Gastrocnemius medialis (tissue), 4 donors: ENCODE data around the gene TMPRSS4. TPM values are rescaled to one million over a fixed set of nuclear protein-coding genes. Genes with fewer than 3 reads are reported as not detected.

ENCODE experiments used
- ATAC-seq, 2 donors: fragments of 150-250 bp; one replicate each; pipeline ENCODE4 v1.9.1; 2016
- DNase-seq, 2 donors: peaks; one replicate each; pipeline ENCODE4 v3.0.0-alpha.2; 2019
- H3K27ac ChIP-seq, 4 donors: fragments of 200-600 bp; sonication (generic); 1 replicate in 1 of 4; 2 replicates in 3 of 4; pipeline ENCODE4 v1.5.1; 2016 to 2018; ENCODE audit warnings: mild to moderate bottlenecking in 2 of 4, moderate library complexity in 1 of 4
- H3K27me3 ChIP-seq, 3 donors: fragments of 200-600 bp; sonication (generic) in 2 of 3; 1 replicate in 1 of 3; 2 replicates in 2 of 3; pipeline versions ENCODE4 v1.5.1 to v1.6.0; 2016 to 2019; ENCODE audit warnings: mild to moderate bottlenecking in 1 of 3, moderate library complexity in 1 of 3
- H3K36me3 ChIP-seq, 2 donors: fragments of 200-600 bp; sonication (generic) in 1 of 2; one replicate each; pipeline ENCODE4 v1.5.1; 2017 to 2018
- H3K4me1 ChIP-seq, 2 donors: fragments of 200-600 bp; sonication (generic) in 1 of 2; one replicate each; pipeline ENCODE4 v1.5.1; 2016 to 2017; ENCODE audit warnings: mild to moderate bottlenecking in 2 of 2
- H3K4me3 ChIP-seq, 4 donors: fragments of 200-600 bp; sonication (generic) in 3 of 4; 1 replicate in 1 of 4; 2 replicates in 3 of 4; pipeline ENCODE4 v1.5.1; 2016 to 2019; ENCODE audit warnings: mild to moderate bottlenecking in 2 of 4
- H3K9me3 ChIP-seq, 3 donors: fragments of 200-600 bp; sonication (generic) in 2 of 3; 1 replicate in 1 of 3; 2 replicates in 2 of 3; pipeline ENCODE4 v1.5.1; 2016 to 2019
- CTCF ChIP-seq, 5 experiments: fragments of 450-650 bp in 3 of 5; fragments of 200-600 bp in 2 of 5; sonication (generic) in 2 of 5; IDR thresholded peaks in 4 of 5; conservative IDR thresholded peaks in 1 of 5; 1 replicate in 4 of 5; 2 replicates in 1 of 5; pipeline ENCODE4 v1.5.1; 2016 to 2019; ENCODE audit warnings: antibody characterized with exemption in 5 of 5, mild to moderate bottlenecking in 3 of 5, moderate library complexity in 3 of 5
- POLR2A ChIP-seq, 2 donors: fragments of 450-650 bp; IDR thresholded peaks; one replicate each; pipeline ENCODE4 v1.6.1; 2017; ENCODE audit warnings: antibody characterized with exemption in 2 of 2, mild to moderate bottlenecking in 2 of 2, moderate library complexity in 2 of 2
- in situ Hi-C, 4 donors: fragments of 200-750 bp; cut with MboI; loops; one replicate each; pipeline versions ENCODE4 v1.15.0 to v1.8.0; 2017; ENCODE audit warnings: low sequenced_read_pairs in 4 of 4
- intact Hi-C: fragments of 100-400 bp; cut with DNase I; formaldehyde crosslinking; loops from one replicate; pipeline ENCODE4 v1.15.1; 2023; ENCODE audit warnings: low total_unique reads
- total RNA-seq, 4 donors: library from RNA; depleted of rRNA; stranded (reverse); fragments of >200 nt; gene quantifications; one replicate each; pipeline versions ENCODE4 v1.1.0 to v1.2.3, GENCODE V29; 2016

The TMPRSS4 gene
- 1 to 10 TPM in 1 of 4 donors, not detected in 3; 1.1 TPM for total RNA-seq

- H3K36me3 ChIP-seq = no peaks in the 10 kb centered on the region
- ATAC-seq (no peak), DNase-seq (no peak)
- no peaks in the 10 kb centered on the region for H3K4me1 ChIP-seq
- H3K27ac ChIP-seq = no peak within 1 kb of the TSS
- H3K27me3 ChIP-seq = no peaks in the 10 kb centered on the region
- TF ChIP-seq POLR2A (IDR thresholded peaks at IDR 0.05) (no peak), CTCF (IDR thresholded peaks at IDR 0.05 in 4 of 5, conservative IDR thresholded peaks at IDR 0.05 in 1 of 5) (no peak)
- in situ Hi-C loops (no loop called here), intact Hi-C loops (no loop called here)
- H3K9me3 ChIP-seq = no peaks in the 10 kb centered on the region
- no peak within 1 kb of the TSS for H3K4me3 ChIP-seq
Observed at GRCh38 chr11:118076754-118077281, at the start of gene TMPRSS4. TMPRSS4 (plus strand) TSS chr11:118077078; CDS start chr11:118077303, 225 bp downstream.

GRCh38 chr11:118027694-118028093, 49.2 kb upstream of the TMPRSS4 start:
- Histone ChIP-seq H3K9me3 (peaks cover 0 to 6% (median 0%) of the 10 kb centered on the region in 3 donors), H3K4me1 (no peaks in the 10 kb centered on the region), H3K27ac (no peak overlapping the region), H3K27me3 (peaks cover 0 to 4% (median 2%) of the 10 kb centered on the region in 3 donors), H3K36me3 (no peaks in the 10 kb centered on the region), H3K4me3 (no peak overlapping the region)
- TF ChIP-seq POLR2A (IDR thresholded peaks at IDR 0.05) (no peak), CTCF (IDR thresholded peaks at IDR 0.05 in 4 of 5, conservative IDR thresholded peaks at IDR 0.05 in 1 of 5) (no peak)
- no peak for DNase-seq
- in situ Hi-C loops = no loop called here
- no peak for ATAC-seq
- intact Hi-C loops = no loop called here

- H3K4me3 ChIP-seq = no peak overlapping the region
- TF ChIP-seq POLR2A (IDR thresholded peaks at IDR 0.05) = no peak
- no peak for TF ChIP-seq CTCF (IDR thresholded peaks at IDR 0.05 in 4 of 5, conservative IDR thresholded peaks at IDR 0.05 in 1 of 5)
- ATAC-seq = no peak
- peaks cover 0 to 6% (median 0%) of the 10 kb centered on the region in 3 donors for H3K9me3 ChIP-seq
- no peaks in the 10 kb centered on the region for H3K36me3 ChIP-seq
- no peaks in the 10 kb centered on the region for H3K4me1 ChIP-seq
- intact Hi-C loops = no loop called here
- H3K27me3 ChIP-seq = peaks cover 0 to 4% (median 2%) of the 10 kb centered on the region in 3 donors
- in situ Hi-C loops = no loop called here
- no peak overlapping the region for H3K27ac ChIP-seq
- no peak for DNase-seq
Observed at GRCh38 chr11:118028626-118029025, 48.3 kb upstream of the TMPRSS4 start.

- intact Hi-C loops (no loop called here), in situ Hi-C loops (no loop called here)
Observed at GRCh38 chr11:118033443-118033842, 43.4 kb upstream of the TMPRSS4 start.

More at GRCh38 chr11:118033443-118033842, 43.4 kb upstream of the TMPRSS4 start:
- no peak for DNase-seq
- Histone ChIP-seq H3K4me3 (no peak overlapping the region), H3K9me3 (no peaks in the 10 kb centered on the region), H3K27me3 (peaks cover 0 to 2% (median 0%) of the 10 kb centered on the region in 3 donors), H3K27ac (no peak overlapping the region), H3K4me1 (no peaks in the 10 kb centered on the region), H3K36me3 (no peaks in the 10 kb centered on the region)
- no peak for ATAC-seq
- TF ChIP-seq CTCF (IDR thresholded peaks at IDR 0.05 in 4 of 5, conservative IDR thresholded peaks at IDR 0.05 in 1 of 5) (no peak), POLR2A (IDR thresholded peaks at IDR 0.05) (no peak)
